Adipocyte (in vitro differentiated cells): Measurements from ENCODE around the gene PEAR1.

ENCODE experiments used
- DNase-seq: peaks from one replicate; pipeline ENCODE4 v3.0.0-alpha.2; 2015; ENCODE audit warnings: low read depth
- H3K27me3 ChIP-seq: replicated peaks from 2 replicates; pipeline ENCODE4 v1.7.0; 2013; ENCODE audit warnings: mild to moderate bottlenecking, low read length, moderate library complexity; ENCODE audit not compliant: control insufficient read depth, insufficient read depth
- H3K36me3 ChIP-seq: 2 replicates; pipeline ENCODE4 v1.7.0; 2013; ENCODE audit warnings: low read length, mild to moderate bottlenecking, moderate library complexity; ENCODE audit not compliant: control insufficient read depth, insufficient read depth, severe bottlenecking
- H3K4me1 ChIP-seq: 2 replicates; pipeline ENCODE4 v1.7.0; 2013; ENCODE audit warnings: mild to moderate bottlenecking, low read length, moderate library complexity; ENCODE audit not compliant: control insufficient read depth, insufficient read depth
- H3K4me3 ChIP-seq: 2 replicates; pipeline ENCODE4 v1.7.0; 2013; ENCODE audit warnings: mild to moderate bottlenecking, low read length, moderate library complexity
- H3K9ac ChIP-seq: 2 replicates; pipeline ENCODE4 v1.7.0; 2013; ENCODE audit warnings: mild to moderate bottlenecking, low read length, moderate library complexity
- H3K9me3 ChIP-seq: 2 replicates; pipeline ENCODE4 v1.7.0; 2013; ENCODE audit warnings: mild to moderate bottlenecking, low read length, moderate library complexity; ENCODE audit not compliant: control insufficient read depth

Gene PEAR1

DNA sequence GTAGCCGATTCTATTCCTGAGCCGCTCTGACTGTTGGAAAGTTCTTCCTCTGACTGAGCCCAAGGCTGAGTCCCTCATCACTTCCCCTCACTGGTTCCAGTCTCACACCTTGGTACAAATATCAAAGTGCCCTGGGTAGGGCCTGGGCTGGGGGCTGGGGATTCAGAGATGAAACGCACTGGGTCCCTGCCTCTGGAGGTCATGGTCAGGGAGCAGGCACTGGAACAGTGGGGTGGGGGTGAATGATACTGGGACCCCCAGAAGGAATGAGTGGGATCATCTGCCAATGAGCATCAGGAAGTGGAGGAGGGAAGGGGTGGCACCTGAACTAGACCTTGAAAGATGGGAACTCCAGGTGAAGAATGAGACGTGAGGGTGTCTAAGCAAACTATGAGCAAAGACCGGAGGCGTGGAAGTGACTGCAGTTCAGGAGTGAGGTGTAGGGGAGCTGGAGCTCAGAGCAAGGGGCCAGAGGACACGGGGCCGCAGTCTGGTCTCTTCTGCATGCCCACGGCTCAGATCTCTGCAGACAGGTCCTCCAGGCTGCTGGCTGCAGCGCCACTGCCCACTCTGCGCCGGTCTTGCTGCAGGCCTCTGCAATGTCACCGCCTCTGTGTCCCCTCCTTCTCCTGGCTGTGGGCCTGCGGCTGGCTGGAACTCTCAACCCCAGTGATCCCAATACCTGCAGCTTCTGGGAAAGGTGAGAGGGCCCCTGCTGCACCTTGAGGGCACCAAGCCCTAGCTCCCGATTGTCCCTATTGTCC lies 10.0 kb downstream of the PEAR1 start:
- DNase-seq = no peak
- H3K9me3 ChIP-seq = no peaks in the 10 kb centered on the region
- no peaks in the 10 kb centered on the region for H3K27me3 ChIP-seq
- H3K36me3 ChIP-seq = no peaks in the 10 kb centered on the region
- H3K4me3 ChIP-seq = no peak overlapping the region
- peaks cover 50% of the 10 kb centered on the region for H3K4me1 ChIP-seq
- no peak overlapping the region for H3K9ac ChIP-seq

DNA sequence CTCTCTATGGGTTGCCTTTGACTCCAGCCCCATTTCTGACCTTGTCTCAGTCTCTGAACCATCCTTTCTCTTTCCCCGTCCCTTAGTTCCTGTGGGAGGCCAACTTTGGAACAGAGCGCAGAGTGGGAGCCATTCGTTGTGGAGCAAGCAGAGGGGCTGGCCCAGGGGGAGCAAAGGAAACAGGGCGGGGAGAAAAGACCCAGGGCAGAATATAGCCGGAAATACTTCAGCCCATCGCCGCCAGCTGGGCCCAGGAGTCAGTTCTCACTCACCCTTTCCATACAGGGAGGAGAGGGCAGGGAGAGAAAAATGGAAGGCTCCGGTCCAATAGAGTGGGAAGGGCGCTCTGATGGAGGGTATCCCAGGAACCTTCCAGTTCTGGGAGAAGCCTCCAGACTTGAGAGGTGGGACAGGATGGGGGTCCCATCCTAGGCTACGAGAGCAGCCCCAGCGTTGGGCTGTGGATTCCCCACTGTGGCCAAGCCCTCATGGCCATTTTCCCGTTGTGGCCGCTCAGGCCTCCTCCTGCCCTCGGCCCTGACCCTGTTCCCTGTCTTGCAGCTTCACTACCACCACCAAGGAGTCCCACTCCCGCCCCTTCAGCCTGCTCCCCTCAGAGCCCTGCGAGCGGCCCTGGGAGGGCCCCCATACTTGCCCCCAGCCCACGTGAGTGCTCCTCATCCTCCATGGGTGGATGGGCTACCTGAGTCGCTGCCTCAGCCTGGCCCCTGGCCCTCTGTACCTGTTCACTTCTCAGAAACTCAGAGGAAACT lies 10.9 kb downstream of the PEAR1 start:
- Histone ChIP-seq H3K4me3 (no peak overlapping the region), H3K4me1 (peaks cover 45% of the 10 kb centered on the region), H3K9me3 (no peaks in the 10 kb centered on the region), H3K9ac (no peak overlapping the region), H3K27me3 (no peaks in the 10 kb centered on the region), H3K36me3 (no peaks in the 10 kb centered on the region)
- DNase-seq = no peak

DNA sequence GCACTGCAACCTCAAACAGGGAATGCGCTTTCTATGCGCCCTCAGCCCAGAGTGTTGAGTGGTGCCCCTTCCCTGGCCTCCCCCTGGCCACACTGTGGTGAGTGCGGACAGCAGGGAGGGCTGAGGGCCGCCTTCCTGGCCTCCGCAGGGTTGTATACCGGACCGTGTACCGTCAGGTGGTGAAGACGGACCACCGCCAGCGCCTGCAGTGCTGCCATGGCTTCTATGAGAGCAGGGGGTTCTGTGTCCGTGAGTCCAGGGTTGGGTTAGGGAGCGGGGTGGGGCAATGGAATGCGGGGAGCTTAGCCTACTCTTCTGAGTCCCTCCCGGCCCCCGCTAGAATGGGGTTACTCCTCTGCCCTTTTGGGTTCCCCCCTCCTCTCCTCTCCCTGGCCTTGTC lies 11.7 kb downstream of the PEAR1 start:
- no peaks in the 10 kb centered on the region for H3K36me3 ChIP-seq
- no peaks in the 10 kb centered on the region for H3K9me3 ChIP-seq
- H3K4me1 ChIP-seq = peaks cover 45% of the 10 kb centered on the region
- no peak overlapping the region for H3K4me3 ChIP-seq
- no peaks in the 10 kb centered on the region for H3K27me3 ChIP-seq
- DNase-seq = no peak
- H3K9ac ChIP-seq = no peak overlapping the region

- Histone ChIP-seq H3K4me3 (no peak overlapping the region), H3K36me3 (no peaks in the 10 kb centered on the region), H3K4me1 (peaks cover 41% of the 10 kb centered on the region), H3K27me3 (no peaks in the 10 kb centered on the region), H3K9me3 (no peaks in the 10 kb centered on the region), H3K9ac (no peak overlapping the region)
- DNase-seq = no peak
Observed at GRCh38 chr1:156905651-156906050, 12.1 kb downstream of the PEAR1 start.

DNA sequence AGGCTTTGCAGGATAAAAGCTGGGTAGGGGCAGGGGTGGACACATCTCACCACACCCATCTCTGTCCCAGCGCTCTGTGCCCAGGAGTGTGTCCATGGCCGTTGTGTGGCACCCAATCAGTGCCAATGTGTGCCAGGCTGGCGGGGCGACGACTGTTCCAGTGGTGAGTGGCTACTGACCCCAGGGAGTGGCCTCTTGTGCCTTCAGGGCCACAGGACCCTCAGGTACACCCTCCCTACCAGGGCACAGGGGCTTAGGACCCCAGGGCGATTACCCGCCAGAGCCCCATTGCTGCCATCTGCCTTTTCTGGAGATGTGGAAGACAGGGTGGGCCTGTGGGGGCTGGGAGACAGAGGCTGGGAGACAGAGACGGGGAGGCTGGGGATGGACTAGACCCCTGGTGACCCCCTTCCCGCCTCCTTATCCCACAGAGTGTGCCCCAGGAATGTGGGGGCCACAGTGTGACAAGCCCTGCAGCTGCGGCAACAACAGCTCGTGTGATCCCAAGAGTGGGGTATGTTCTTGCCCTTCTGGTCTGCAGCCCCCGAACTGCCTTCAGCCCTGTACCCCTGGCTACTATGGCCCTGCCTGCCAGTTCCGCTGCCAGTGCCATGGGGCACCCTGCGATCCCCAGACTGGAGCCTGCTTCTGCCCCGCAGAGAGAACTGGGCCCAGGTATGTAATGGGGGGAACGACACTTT lies 12.8 kb downstream of the PEAR1 start:
- peaks cover 35% of the 10 kb centered on the region for H3K4me1 ChIP-seq
- no peak for DNase-seq
- no peak overlapping the region for H3K9ac ChIP-seq

DNA sequence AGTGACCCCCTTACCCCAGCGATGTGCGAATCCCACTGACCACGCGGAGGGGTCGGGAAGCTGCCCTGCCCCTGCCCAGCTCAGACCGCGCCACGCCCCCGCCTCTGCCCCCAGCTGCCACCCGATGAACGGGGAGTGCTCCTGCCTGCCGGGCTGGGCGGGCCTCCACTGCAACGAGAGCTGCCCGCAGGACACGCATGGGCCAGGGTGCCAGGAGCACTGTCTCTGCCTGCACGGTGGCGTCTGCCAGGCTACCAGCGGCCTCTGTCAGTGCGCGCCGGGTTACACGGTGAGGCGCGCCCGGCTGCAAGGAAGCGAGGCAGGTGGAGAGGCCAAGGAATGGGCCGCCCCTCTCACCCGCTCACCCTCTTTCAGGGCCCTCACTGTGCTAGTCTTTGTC lies 15.0 kb downstream of the PEAR1 start:
- Histone ChIP-seq H3K9me3 (no peaks in the 10 kb centered on the region), H3K4me1 (peaks cover 33% of the 10 kb centered on the region), H3K27me3 (no peaks in the 10 kb centered on the region), H3K4me3 (no peak overlapping the region), H3K36me3 (no peaks in the 10 kb centered on the region), H3K9ac (no peak overlapping the region)
- no peak for DNase-seq

More for the DNA sequence above, 12.8 kb downstream of the PEAR1 start:
- Histone ChIP-seq H3K27me3 (no peaks in the 10 kb centered on the region), H3K9me3 (no peaks in the 10 kb centered on the region), H3K4me3 (no peak overlapping the region), H3K36me3 (no peaks in the 10 kb centered on the region)

DNA sequence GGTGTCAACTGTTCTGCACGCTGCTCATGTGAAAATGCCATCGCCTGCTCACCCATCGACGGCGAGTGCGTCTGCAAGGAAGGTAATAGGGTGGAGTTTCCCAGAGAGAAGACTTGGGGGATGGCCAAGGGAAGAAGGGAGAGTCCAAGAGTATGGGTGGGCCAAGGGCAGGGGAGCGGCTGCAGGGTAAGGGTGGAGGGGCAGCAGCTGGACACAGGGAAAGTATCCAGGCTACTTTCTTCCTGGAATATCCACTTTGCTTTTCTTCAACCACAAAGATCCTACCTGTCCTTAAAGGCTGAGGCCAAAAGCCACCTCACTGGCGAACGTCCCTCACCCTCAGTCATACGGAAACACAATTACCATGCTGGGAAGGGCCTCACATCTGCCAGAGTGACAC lies 15.4 kb downstream of the PEAR1 start:
- no peak overlapping the region for H3K4me3 ChIP-seq
- peaks cover 32% of the 10 kb centered on the region for H3K4me1 ChIP-seq
- no peaks in the 10 kb centered on the region for H3K9me3 ChIP-seq

DNA sequence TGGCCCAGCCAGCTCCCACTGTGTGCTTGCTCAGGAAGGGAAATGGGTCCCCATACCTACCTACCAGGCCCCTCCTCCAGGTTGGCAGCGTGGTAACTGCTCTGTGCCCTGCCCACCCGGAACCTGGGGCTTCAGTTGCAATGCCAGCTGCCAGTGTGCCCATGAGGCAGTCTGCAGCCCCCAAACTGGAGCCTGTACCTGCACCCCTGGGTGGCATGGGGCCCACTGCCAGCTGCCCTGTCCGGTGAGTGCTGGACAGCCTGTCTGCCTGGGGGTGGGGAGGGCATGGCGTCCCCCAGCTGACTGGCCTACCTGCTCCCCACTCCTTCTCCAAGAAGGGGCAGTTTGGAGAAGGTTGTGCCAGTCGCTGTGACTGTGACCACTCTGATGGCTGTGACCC lies 16.2 kb downstream of the PEAR1 start:
- Histone ChIP-seq H3K36me3 (no peaks in the 10 kb centered on the region), H3K27me3 (no peaks in the 10 kb centered on the region), H3K4me1 (peaks cover 26% of the 10 kb centered on the region), H3K9me3 (no peaks in the 10 kb centered on the region), H3K9ac (no peak overlapping the region), H3K4me3 (no peak overlapping the region)
- DNase-seq = no peak

More for the DNA sequence above, 15.4 kb downstream of the PEAR1 start:
- Histone ChIP-seq H3K9ac (no peak overlapping the region), H3K36me3 (no peaks in the 10 kb centered on the region), H3K27me3 (no peaks in the 10 kb centered on the region)
- no peak for DNase-seq

DNA sequence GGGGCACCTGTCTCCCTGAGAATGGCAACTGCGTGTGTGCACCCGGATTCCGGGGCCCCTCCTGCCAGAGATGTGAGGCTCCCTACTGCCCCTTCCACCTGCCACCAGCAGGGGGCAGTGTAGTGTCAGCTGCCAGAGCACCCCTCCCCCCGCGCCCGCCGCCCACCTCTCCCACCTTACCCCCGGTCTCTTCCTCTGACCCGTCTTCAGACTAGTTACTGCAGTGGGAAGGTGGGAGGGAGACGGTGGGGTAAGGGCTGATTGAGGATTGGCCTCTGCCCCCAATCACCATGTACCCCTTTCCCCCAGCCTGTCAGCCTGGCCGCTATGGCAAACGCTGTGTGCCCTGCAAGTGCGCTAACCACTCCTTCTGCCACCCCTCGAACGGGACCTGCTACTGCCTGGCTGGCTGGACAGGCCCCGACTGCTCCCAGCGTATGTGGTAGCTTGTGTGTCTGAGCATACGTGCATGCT lies 16.8 kb downstream of the PEAR1 start:
- peaks cover 26% of the 10 kb centered on the region for H3K4me1 ChIP-seq
- H3K9ac ChIP-seq = no peak overlapping the region
- H3K9me3 ChIP-seq = no peaks in the 10 kb centered on the region
- H3K4me3 ChIP-seq = no peak overlapping the region
- no peak for DNase-seq
- no peaks in the 10 kb centered on the region for H3K36me3 ChIP-seq
- no peaks in the 10 kb centered on the region for H3K27me3 ChIP-seq

GRCh38 chr1:156911577-156912298 lies 18.2 kb downstream of the PEAR1 start:
- Histone ChIP-seq H3K4me3 (no peak overlapping the region), H3K27me3 (no peaks in the 10 kb centered on the region), H3K9me3 (no peaks in the 10 kb centered on the region), H3K4me1 (peaks cover 22% of the 10 kb centered on the region), H3K9ac (no peak overlapping the region), H3K36me3 (no peaks in the 10 kb centered on the region)
- DNase-seq = no peak

DNA sequence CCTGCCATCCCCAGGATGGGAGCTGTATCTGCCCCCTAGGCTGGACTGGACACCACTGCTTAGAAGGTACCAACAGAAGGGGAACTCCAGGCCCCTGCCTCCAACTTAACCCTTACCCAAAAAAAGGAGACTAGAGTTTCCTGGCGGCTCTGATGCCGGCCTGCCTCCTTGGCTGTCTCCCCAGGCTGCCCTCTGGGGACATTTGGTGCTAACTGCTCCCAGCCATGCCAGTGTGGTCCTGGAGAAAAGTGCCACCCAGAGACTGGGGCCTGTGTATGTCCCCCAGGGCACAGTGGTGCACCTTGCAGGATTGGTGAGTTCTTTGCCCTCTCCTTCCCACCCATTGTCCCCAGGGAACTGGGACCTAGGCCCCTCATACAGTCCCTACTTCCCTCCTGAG lies 18.8 kb downstream of the PEAR1 start:
- H3K9me3 ChIP-seq = no peaks in the 10 kb centered on the region
- H3K9ac ChIP-seq = no peak overlapping the region
- H3K4me1 ChIP-seq = peaks cover 17% of the 10 kb centered on the region
- no peak for DNase-seq
- no peaks in the 10 kb centered on the region for H3K27me3 ChIP-seq
- no peak overlapping the region for H3K4me3 ChIP-seq
- no peaks in the 10 kb centered on the region for H3K36me3 ChIP-seq
